NCI-H226 (cell line): ENCODE measurements around the gene HSPA12B.

Source experiments
- DNase-seq: peaks from one replicate; pipeline ENCODE4 v3.0.0-alpha.2; 2015

HSPA12B gene

GRCh38 chr20:3749087-3749688 lies 16.7 kb downstream of the HSPA12B start:
- DNase-seq, result no peak

- DNase-seq, result no peak
Measured at GRCh38 chr20:3749689-3750531, 17.4 kb downstream of the HSPA12B start.

GRCh38 chr20:3751305-3751674 lies 18.8 kb downstream of the HSPA12B start:
- no peak for DNase-seq

- no peak for DNase-seq
Measured at GRCh38 chr20:3751675-3752385, 19.3 kb downstream of the HSPA12B start.

GRCh38 chr20:3752386-3752759 lies 19.9 kb downstream of the HSPA12B start:
- DNase-seq, result no peak

- no peak for DNase-seq
Measured at GRCh38 chr20:3753098-3753497, 20.6 kb downstream of the HSPA12B start.

- DNase-seq, result no peak
Measured at GRCh38 chr20:3753501-3754275, 21.2 kb downstream of the HSPA12B start.

GRCh38 chr20:3754276-3754630 lies 21.8 kb downstream of the HSPA12B start:
- DNase-seq, result no peak

- no peak for DNase-seq
Measured at GRCh38 chr20:3755269-3755668, 22.8 kb downstream of the HSPA12B start.

GRCh38 chr20:3755814-3756480 lies 23.5 kb downstream of the HSPA12B start:
- DNase-seq, result no peak

- no peak for DNase-seq
Measured at GRCh38 chr20:3757268-3757667, 24.8 kb downstream of the HSPA12B start.

- DNase-seq, result no peak
Measured at GRCh38 chr20:3758566-3758965, 26.1 kb downstream of the HSPA12B start.

GRCh38 chr20:3759316-3759823 lies 26.9 kb downstream of the HSPA12B start:
- DNase-seq, result no peak

GRCh38 chr20:3759884-3760283 lies 27.4 kb downstream of the HSPA12B start:
- no peak for DNase-seq

- DNase-seq, result no peak
Measured at GRCh38 chr20:3760655-3761348, 28.3 kb downstream of the HSPA12B start.

GRCh38 chr20:3763671-3764601 lies 31.5 kb downstream of the HSPA12B start:
- DNase-seq, result no peak

GRCh38 chr20:3764659-3765058 lies 32.2 kb downstream of the HSPA12B start:
- no peak for DNase-seq

GRCh38 chr20:3765171-3765882 lies 32.8 kb downstream of the HSPA12B start:
- DNase-seq, result no peak

GRCh38 chr20:3766422-3767109 lies 34.1 kb downstream of the HSPA12B start:
- no peak for DNase-seq

- no peak for DNase-seq
Measured at GRCh38 chr20:3767110-3767426, 34.6 kb downstream of the HSPA12B start.
